OCI-LY7 (cell line): ENCODE measurements around the gene LILRB1. TPM values are rescaled to one million over a fixed set of nuclear protein-coding genes. Genes with fewer than 3 reads are reported as not detected.

Experiments used
- BruUV-seq: library from RNA; stranded (reverse); fragments of 400-500 nt; replicated peaks from 2 replicates; lab custom pipeline; 2021; lab: Mats Ljungman, UMichigan
- CTCF ChIA-PET: fragments of 300-600 bp; sonication (Branson Sonifier 250); formaldehyde crosslinking; loops from one replicate; lab custom pipeline; 2022; ENCODE audit warnings: antibody characterized with exemption; ENCODE audit not compliant: unreplicated experiment; lab: Charles Lee
- POLR2A ChIA-PET: fragments of 300-600 bp; sonication (Branson Sonifier 250); formaldehyde crosslinking; loops from one replicate; lab custom pipeline; 2022; ENCODE audit warnings: antibody characterized with exemption; lab: Charles Lee
- DNase-seq: peaks from one replicate; pipeline ENCODE4 v3.0.0-alpha.2; 2015; ENCODE audit warnings: low spot score
- H2AFZ ChIP-seq: fragments of 200-600 bp; sonication (generic), shearing (Covaris generic); 2 replicates; pipeline ENCODE4 v1.6.1; 2014; ENCODE audit warnings: mild to moderate bottlenecking, antibody characterized with exemption, low read length, moderate library complexity
- H3K27ac ChIP-seq: fragments of 200-600 bp; sonication (generic); 2 replicates; pipeline ENCODE4 v1.5.1; 2014; ENCODE audit warnings: mixed run types, low read depth, mild to moderate bottlenecking, moderate library complexity, low read length, inconsistent platforms; ENCODE audit not compliant: poor library complexity, severe bottlenecking
- H3K36me3 ChIP-seq: fragments of 200-600 bp; sonication (generic); 2 replicates; pipeline ENCODE4 v1.6.1; 2014; ENCODE audit warnings: mild to moderate bottlenecking, antibody characterized with exemption, low read length, moderate library complexity, mixed read lengths; ENCODE audit not compliant: insufficient read depth
- H3K4me1 ChIP-seq: fragments of 200-600 bp; sonication (generic); 2 replicates; pipeline ENCODE4 v1.5.1; 2014; ENCODE audit warnings: mild to moderate bottlenecking, low read length; ENCODE audit not compliant: insufficient read depth, poor library complexity, severe bottlenecking
- H3K4me2 ChIP-seq: fragments of 200-600 bp; sonication (generic); 2 replicates; pipeline ENCODE4 v1.6.1; 2014; ENCODE audit warnings: mild to moderate bottlenecking, low read length
- H3K4me3 ChIP-seq: fragments of 200-600 bp; sonication (generic); 2 replicates; pipeline ENCODE4 v1.5.1; 2014; ENCODE audit warnings: mild to moderate bottlenecking, low read depth, low read length; ENCODE audit not compliant: poor library complexity, severe bottlenecking
- H3K79me2 ChIP-seq: fragments of 200-600 bp; sonication (generic); 2 replicates; pipeline ENCODE4 v1.6.1; 2016; ENCODE audit warnings: low read depth, mild to moderate bottlenecking, low read length, moderate library complexity, mixed read lengths; ENCODE audit not compliant: insufficient read depth
- H3K9me2 ChIP-seq: fragments of 200-600 bp; sonication (generic); 2 replicates; pipeline ENCODE4 v1.6.1; 2016; ENCODE audit warnings: mild to moderate bottlenecking, low read length, mixed read lengths; ENCODE audit not compliant: insufficient read depth
- H3K9me3 ChIP-seq: fragments of 200-600 bp; sonication (generic); 2 replicates; pipeline ENCODE4 v1.6.1; 2014; ENCODE audit warnings: mild to moderate bottlenecking, mixed run types, low read length, mixed read lengths
- H4K20me1 ChIP-seq: fragments of 200-600 bp; sonication (generic); 2 replicates; pipeline ENCODE4 v1.6.1; 2014; ENCODE audit warnings: mild to moderate bottlenecking, antibody characterized with exemption, low read length, moderate library complexity, mixed read lengths; ENCODE audit not compliant: insufficient read depth
- CTCF ChIP-seq: fragments of 200-600 bp; sonication (generic); conservative IDR thresholded peaks from 2 replicates; pipeline ENCODE4 v1.5.1; 2014; ENCODE audit warnings: mild to moderate bottlenecking, antibody characterized with exemption, low read length, moderate library complexity, mixed read lengths
- EZH2phosphoT487 ChIP-seq: fragments of 200-600 bp; sonication (generic); IDR thresholded peaks from 2 replicates; pipeline ENCODE4 v1.6.1; 2018; ENCODE audit warnings: low read depth, borderline replicate concordance, mild to moderate bottlenecking, mixed run types, antibody characterized with exemption, low read length, moderate library complexity, mixed read lengths
- intact Hi-C: fragments of 100-400 bp; cut with micrococcal nuclease; formaldehyde crosslinking; loops from one replicate; pipeline ENCODE4 v1.10.0; 2022; ENCODE audit not compliant: unreplicated experiment
- total RNA-seq, 2 experiments: library from RNA; depleted of rRNA in 1 of 2; stranded (reverse); fragments of >200 nt in 1 of 2; shearing (Covaris generic) in 1 of 2; gene quantifications; 2 replicates each; pipeline ENCODE4 v1.2.3, GENCODE V29; 2014 to 2022

LILRB1 gene
- total RNA-seq, 2 experiments from 2014 or later: 4.5 TPM; not detected in 1

- Histone ChIP-seq H3K4me2 (no peak overlapping the region), H3K27ac (no peak overlapping the region), H3K79me2 (no peaks in the 10 kb centered on the region), H3K4me1 (no peaks in the 10 kb centered on the region), H3K9me2 (no peaks in the 10 kb centered on the region), H2AFZ (no peak overlapping the region), H4K20me1 (no peaks in the 10 kb centered on the region), H3K9me3 (no peaks in the 10 kb centered on the region), H3K36me3 (no peaks in the 10 kb centered on the region), H3K4me3 (no peak overlapping the region)
- no TSS peak for BruUV-seq
- DNase-seq: no peak
- CTCF ChIA-PET: interaction anchor here (0.7 kb wide), 1 partner anchor 55 kb away, joined by 4 read pairs; no protein-coding TSS in a partner anchor
- POLR2A ChIA-PET: no interaction called here
- no peak for TF ChIP-seq EZH2phosphoT487
- no peak for TF ChIP-seq CTCF
- intact Hi-C loops: no loop called here
Measured at GRCh38 chr19:54650108-54650655, 19.9 kb downstream of the LILRB1 start.

GRCh38 chr19:54653181-54653809 is 23.0 kb downstream of the LILRB1 start:
- intact Hi-C loops: loop anchor here (1.0 kb wide), 1 partner anchor 23 kb away; no protein-coding TSS in a partner anchor
- Histone ChIP-seq H4K20me1 (no peaks in the 10 kb centered on the region), H3K27ac (no peak overlapping the region), H3K4me2 (no peak overlapping the region), H3K4me1 (no peaks in the 10 kb centered on the region), H3K9me2 (no peaks in the 10 kb centered on the region), H3K9me3 (no peaks in the 10 kb centered on the region), H2AFZ (no peak overlapping the region), H3K4me3 (no peak overlapping the region), H3K36me3 (no peaks in the 10 kb centered on the region), H3K79me2 (no peaks in the 10 kb centered on the region)
- no TSS peak for BruUV-seq
- ChIA-PET POLR2A (no interaction called here), CTCF (interaction anchor here (0.9 kb wide), 1 partner anchor 21 kb away, joined by 3 read pairs; no protein-coding TSS in a partner anchor)
- TF ChIP-seq EZH2phosphoT487: no peak
- TF ChIP-seq CTCF: peak; percentile 88
- DNase-seq: peak; percentile 51
